Activated naive CD8-positive, alpha-beta T cell (primary cell): ENCODE results near the gene KIF1A.
"Not testable (repeated sequence)": the region's sequence is repeated elsewhere in the genome, so short reads cannot be mapped to it uniquely, and the experiment has no call there.

Experiments used
- H3K27ac Mint-ChIP-seq: one replicate; pipeline ENCODE4 v1.8.0; 2021; ENCODE audit warnings: mixed read lengths
- H3K27me3 Mint-ChIP-seq: one replicate; pipeline ENCODE4 v1.8.0; 2021; ENCODE audit warnings: mixed read lengths
- H3K36me3 Mint-ChIP-seq: one replicate; pipeline ENCODE4 v1.8.0; 2021; ENCODE audit warnings: mixed read lengths
- H3K4me1 Mint-ChIP-seq: one replicate; pipeline ENCODE4 v1.8.0; 2021; ENCODE audit warnings: low read depth, mixed read lengths
- H3K4me3 Mint-ChIP-seq: one replicate; pipeline ENCODE4 v1.8.0; 2021; ENCODE audit warnings: mild to moderate bottlenecking, mixed read lengths
- H3K9me3 Mint-ChIP-seq: one replicate; pipeline ENCODE4 v1.8.0; 2021; ENCODE audit warnings: low read depth, mixed read lengths

The KIF1A gene

GRCh38 chr2:240675345-240675744 is 144.7 kb downstream of the KIF1A start:
- not testable (repeated sequence) for H3K4me1 Mint-ChIP-seq, H3K27me3 Mint-ChIP-seq, H3K4me3 Mint-ChIP-seq, H3K9me3 Mint-ChIP-seq, H3K27ac Mint-ChIP-seq, H3K36me3 Mint-ChIP-seq

DNA sequence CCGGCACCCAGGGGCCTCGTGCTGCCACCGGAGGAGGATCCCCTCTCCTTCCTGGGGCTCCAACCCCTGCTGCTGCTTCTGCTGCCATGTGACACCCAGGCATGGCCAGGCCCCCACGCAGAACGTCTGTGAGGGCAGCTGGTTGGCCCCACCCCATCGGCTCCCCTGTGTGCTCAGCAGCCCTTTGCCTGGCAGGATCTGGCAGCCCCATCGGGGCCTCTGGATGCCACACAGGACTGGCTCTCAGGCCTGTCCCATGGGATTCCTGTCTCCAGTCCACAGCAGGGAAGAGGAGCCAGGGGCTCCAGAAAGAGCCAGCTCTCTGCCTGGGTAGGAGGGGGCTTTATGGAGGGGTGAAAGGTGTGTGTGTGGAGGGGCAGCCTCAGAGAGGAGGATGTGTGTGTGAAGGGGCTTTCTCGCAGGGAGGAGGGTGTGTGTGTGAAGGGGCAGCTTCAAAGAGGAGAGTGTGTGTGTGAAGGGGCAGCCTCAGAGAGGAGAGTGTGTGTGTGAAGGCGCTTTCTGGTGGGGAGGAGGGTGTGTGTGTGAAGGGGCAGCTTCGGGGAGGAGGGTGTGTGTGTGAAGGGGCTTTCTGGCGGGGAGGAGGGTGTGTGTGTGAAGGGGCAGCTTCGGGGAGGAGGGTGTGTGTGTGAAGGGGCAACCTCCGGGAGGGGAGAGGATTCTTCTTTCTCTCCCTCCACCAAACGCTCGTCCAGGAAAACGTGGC is 145.4 kb downstream of the KIF1A start:
- not testable (repeated sequence) for H3K36me3 Mint-ChIP-seq, H3K4me3 Mint-ChIP-seq, H3K27me3 Mint-ChIP-seq, H3K9me3 Mint-ChIP-seq, H3K27ac Mint-ChIP-seq, H3K4me1 Mint-ChIP-seq

- Mint-ChIP-seq H3K27me3 (peaks cover 3% of the 10 kb centered on the region), H3K4me3 (no peak overlapping the region), H3K27ac (no peak overlapping the region), H3K9me3 (no peaks in the 10 kb centered on the region), H3K4me1 (no peaks in the 10 kb centered on the region), H3K36me3 (no peaks in the 10 kb centered on the region)
Observed at GRCh38 chr2:240672701-240673190, 147.3 kb downstream of the KIF1A start.

DNA sequence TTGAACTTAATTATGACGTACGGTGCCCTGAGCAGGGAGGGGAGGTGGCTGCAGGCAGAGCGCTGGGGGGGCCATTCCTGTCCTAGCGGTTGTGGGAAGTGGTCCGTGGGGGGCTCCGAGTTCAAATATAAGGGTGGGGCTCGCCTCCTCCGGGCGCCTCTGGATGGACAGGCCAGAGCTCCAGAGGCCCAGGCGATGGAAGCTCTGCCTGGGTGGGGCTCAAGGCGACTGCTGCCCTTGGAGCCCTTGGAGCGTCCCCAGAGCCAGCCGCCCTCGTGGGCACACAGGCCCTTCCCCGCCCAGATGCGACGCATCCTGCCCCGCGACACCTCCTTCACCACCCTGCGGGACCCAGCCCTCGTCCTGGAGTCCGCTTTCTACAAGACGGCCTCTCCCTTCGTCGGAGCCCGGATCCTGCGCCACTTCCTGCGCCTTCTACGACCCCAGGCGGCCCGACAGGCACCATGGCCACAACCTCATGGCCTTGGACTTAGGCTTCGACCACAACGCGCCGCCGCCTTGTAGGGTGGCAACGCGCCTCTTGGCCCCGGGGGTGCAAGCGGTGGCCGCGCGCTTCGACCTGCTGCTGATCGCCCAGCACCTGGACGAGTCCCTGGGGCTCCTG is 147.8 kb downstream of the KIF1A start:
- Mint-ChIP-seq H3K27ac (no peak overlapping the region), H3K4me1 (no peaks in the 10 kb centered on the region), H3K27me3 (peaks cover 3% of the 10 kb centered on the region), H3K9me3 (no peaks in the 10 kb centered on the region), H3K36me3 (no peaks in the 10 kb centered on the region), H3K4me3 (no peak overlapping the region)

GRCh38 chr2:240670950-240671349 is 149.1 kb downstream of the KIF1A start:
- Mint-ChIP-seq H3K27ac (no peak overlapping the region), H3K36me3 (no peaks in the 10 kb centered on the region), H3K4me1 (no peaks in the 10 kb centered on the region), H3K27me3 (peaks cover 3% of the 10 kb centered on the region), H3K4me3 (no peak overlapping the region), H3K9me3 (no peaks in the 10 kb centered on the region)

DNA sequence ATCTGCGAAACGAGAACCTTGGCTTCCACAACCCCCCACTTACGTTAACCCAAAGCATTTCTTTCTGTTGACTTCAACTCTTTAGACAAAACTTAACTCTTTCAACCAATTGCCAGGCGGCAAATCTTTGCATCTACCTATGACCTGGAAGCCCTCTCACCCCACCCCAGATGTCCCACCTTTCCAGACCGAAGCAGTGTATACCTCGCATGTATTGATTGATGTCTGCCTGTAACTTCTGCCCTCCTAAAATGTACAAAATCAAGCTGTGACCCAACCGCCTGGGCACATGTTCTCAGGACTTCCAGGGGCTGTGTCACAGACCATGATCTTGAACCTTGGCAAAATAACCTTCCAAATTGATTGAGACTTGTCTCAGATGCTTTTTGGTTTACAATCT is 149.6 kb downstream of the KIF1A start:
- Mint-ChIP-seq H3K27me3 (peaks cover 3% of the 10 kb centered on the region), H3K36me3 (no peaks in the 10 kb centered on the region), H3K27ac (no peak overlapping the region), H3K4me3 (no peak overlapping the region), H3K4me1 (no peaks in the 10 kb centered on the region), H3K9me3 (peaks cover under 1% of the 10 kb centered on the region)

DNA sequence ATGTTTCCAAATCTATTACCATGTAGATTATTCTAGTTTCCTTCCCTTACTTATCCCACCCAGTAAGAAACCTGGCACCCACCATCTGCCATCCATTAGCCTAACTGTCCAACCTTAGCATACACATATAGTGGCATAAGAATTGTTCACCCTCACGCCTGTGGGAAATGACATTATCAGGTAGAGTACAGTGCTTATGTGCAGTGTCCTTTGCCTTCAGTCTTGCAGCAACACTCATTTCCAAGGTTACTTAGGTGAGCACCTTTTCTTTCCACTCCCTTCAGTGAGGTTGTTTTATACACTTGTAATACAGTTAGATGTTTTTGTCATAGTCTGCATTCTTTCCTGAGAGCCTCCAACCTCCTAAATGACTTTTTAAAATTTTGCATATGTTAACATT is 155.4 kb downstream of the KIF1A start:
- H3K4me3 Mint-ChIP-seq, result no peak overlapping the region
- peaks cover 6% of the 10 kb centered on the region for H3K36me3 Mint-ChIP-seq
- peaks cover 1% of the 10 kb centered on the region for H3K27me3 Mint-ChIP-seq
- peaks cover 10% of the 10 kb centered on the region for H3K9me3 Mint-ChIP-seq
- H3K27ac Mint-ChIP-seq, result no peak overlapping the region
- H3K4me1 Mint-ChIP-seq, result no peaks in the 10 kb centered on the region
